Peyer's patch (tissue), 4 donors: ENCODE measurements around the gene CD300LG. TPM values are rescaled to one million over a fixed set of nuclear protein-coding genes. Genes with fewer than 3 reads are reported as not detected.
A peak's percentile ranks its signal among the peaks of the same experiment; 100 is the strongest.
"Not testable (repeated sequence)": the region's sequence is repeated elsewhere in the genome, so short reads cannot be mapped to it uniquely, and the experiment has no call there.

Source experiments
- DNase-seq, 3 donors: peaks; one replicate each; pipeline ENCODE4 v3.0.0-alpha.2; 2017 to 2019
- H3K27ac ChIP-seq, 4 donors: fragments of 200-600 bp; sonication (generic); one replicate each; pipeline ENCODE4 v1.5.1; 2016 to 2019
- H3K27me3 ChIP-seq, 2 donors: fragments of 200-600 bp; sonication (generic); one replicate each; pipeline ENCODE4 v1.5.1; 2019
- H3K36me3 ChIP-seq, 3 donors: fragments of 200-600 bp; sonication (generic); one replicate each; pipeline ENCODE4 v1.5.1; 2016 to 2019
- H3K4me1 ChIP-seq, 4 donors: fragments of 200-600 bp; sonication (generic); one replicate each; pipeline ENCODE4 v1.5.1; 2016 to 2019
- H3K4me3 ChIP-seq, 4 donors: fragments of 200-600 bp; sonication (generic); 1 replicate in 3 of 4; 2 replicates in 1 of 4; pipeline ENCODE4 v1.5.1; 2016 to 2019; ENCODE audit warnings: mild to moderate bottlenecking in 1 of 4
- H3K9me3 ChIP-seq, 4 donors: fragments of 200-600 bp; sonication (generic); one replicate each; pipeline ENCODE4 v1.5.1; 2016 to 2019; ENCODE audit warnings: mild to moderate bottlenecking in 1 of 4
- POLR2A ChIP-seq, 2 donors: fragments of 450-650 bp; IDR thresholded peaks; one replicate each; pipeline ENCODE4 v1.5.1; 2017; ENCODE audit warnings: antibody characterized with exemption in 2 of 2, mild to moderate bottlenecking in 2 of 2, moderate library complexity in 2 of 2
- total RNA-seq, 4 donors: library from RNA; depleted of rRNA; stranded (reverse); fragments of >200 nt; gene quantifications; one replicate each; pipeline ENCODE4 v1.1.0, GENCODE V29; 2016
- TF ChIP-seq, protein P1 (sequence below), 6 experiments: fragments of 450-650 bp in 4 of 6; fragments of 200-600 bp in 2 of 6; sonication (generic) in 1 of 6; IDR thresholded peaks; one replicate each; pipeline ENCODE4 v1.5.1; 2017 to 2019; ENCODE audit warnings: antibody characterized with exemption in 6 of 6, mild to moderate bottlenecking in 3 of 6, moderate library complexity in 1 of 6

CD300LG gene
- total RNA-seq, 4 donors from 2014 or later, result 0.54 TPM; not detected in 3

DNA sequence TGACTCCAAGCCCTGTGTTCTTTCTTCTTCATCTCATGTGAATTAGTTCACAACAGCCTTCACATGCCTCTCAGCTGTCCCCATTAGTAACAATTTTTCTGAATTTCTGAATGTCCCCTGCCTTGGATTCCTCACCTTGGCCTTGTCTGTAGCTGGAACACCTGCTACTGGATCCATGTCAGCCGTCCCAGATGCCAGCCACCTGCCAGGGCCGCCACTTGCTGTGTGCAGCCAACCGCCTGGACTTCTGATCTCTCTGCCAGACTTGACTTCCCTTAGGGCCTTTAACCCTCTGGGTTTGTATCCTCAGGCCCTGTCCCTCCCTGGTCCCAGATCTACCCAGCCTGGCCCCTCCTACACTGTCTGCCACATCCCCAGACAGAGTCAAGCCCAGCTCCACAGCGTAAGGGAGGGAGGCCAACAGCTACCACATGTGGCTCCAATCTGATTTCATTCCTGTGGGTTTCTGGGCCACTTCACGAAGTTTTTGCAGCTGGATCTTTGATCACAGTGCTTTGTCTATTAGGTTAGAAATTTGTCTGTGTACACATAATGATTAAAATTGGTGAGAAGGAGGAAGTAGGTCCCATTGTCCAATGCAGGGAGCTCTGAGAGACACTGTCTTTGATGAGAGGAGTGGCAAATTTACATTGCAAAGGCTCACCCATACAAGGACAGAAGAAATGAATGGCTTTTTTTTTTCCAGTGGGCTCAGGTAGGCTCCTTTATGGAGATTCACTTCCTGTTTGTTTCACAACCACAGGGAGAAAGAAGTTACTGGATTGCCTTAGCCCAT lies 45.1 kb downstream of the CD300LG start:
- no peak overlapping the region for H3K4me3 ChIP-seq
- H3K4me1 ChIP-seq, result no peaks in the 10 kb centered on the region
- no peaks in the 10 kb centered on the region for H3K27me3 ChIP-seq
- no peaks in the 10 kb centered on the region for H3K36me3 ChIP-seq
- DNase-seq, result no peak
- no peak overlapping the region for H3K27ac ChIP-seq
- TF ChIP-seq, protein P1, sequence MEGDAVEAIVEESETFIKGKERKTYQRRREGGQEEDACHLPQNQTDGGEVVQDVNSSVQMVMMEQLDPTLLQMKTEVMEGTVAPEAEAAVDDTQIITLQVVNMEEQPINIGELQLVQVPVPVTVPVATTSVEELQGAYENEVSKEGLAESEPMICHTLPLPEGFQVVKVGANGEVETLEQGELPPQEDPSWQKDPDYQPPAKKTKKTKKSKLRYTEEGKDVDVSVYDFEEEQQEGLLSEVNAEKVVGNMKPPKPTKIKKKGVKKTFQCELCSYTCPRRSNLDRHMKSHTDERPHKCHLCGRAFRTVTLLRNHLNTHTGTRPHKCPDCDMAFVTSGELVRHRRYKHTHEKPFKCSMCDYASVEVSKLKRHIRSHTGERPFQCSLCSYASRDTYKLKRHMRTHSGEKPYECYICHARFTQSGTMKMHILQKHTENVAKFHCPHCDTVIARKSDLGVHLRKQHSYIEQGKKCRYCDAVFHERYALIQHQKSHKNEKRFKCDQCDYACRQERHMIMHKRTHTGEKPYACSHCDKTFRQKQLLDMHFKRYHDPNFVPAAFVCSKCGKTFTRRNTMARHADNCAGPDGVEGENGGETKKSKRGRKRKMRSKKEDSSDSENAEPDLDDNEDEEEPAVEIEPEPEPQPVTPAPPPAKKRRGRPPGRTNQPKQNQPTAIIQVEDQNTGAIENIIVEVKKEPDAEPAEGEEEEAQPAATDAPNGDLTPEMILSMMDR (IDR thresholded peaks at IDR 0.05), result no peak
- no peak for TF ChIP-seq POLR2A (IDR thresholded peaks at IDR 0.05)
- no peaks in the 10 kb centered on the region for H3K9me3 ChIP-seq

DNA sequence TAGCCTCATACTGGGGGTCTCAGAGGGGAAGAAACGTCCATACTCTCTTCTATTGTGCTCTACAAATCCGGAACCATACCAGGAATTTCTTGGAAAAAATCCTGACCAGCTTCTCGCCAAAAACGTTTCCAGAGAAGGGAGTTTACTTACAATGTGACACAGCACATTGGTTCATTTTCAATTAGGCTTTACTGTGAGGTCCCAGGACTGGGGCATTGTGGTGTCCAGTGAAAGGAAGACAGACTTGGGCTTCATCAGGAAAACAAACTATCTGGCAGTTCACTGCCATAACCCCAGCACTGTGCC lies 45.6 kb downstream of the CD300LG start:
- Histone ChIP-seq H3K36me3 (no peaks in the 10 kb centered on the region), H3K27me3 (no peaks in the 10 kb centered on the region), H3K9me3 (no peaks in the 10 kb centered on the region), H3K27ac (no peak overlapping the region), H3K4me1 (no peaks in the 10 kb centered on the region), H3K4me3 (no peak overlapping the region)
- DNase-seq, result no peak
- no peak for TF ChIP-seq POLR2A (IDR thresholded peaks at IDR 0.05)
- TF ChIP-seq, protein P1 (IDR thresholded peaks at IDR 0.05), result no peak

DNA sequence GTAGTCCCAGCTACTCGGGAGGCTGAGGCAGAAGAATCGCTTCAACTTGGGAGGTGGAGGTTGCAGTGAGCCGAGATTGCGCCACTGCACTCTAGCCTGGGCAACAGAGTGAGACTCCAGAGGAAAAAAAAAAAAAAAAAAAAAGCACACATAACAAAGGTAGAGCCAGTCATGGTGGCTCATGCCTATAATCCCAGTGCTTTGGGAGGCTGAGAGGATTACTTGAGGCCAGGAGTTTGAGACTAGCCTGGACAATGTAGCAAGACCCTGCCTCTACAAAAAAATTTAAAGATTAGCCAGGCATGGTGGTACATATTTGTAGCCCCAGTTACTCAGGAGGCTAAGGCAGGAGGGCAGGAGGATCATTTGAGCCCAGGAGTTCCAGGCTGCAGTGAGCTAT lies 47.5 kb downstream of the CD300LG start:
- not testable (repeated sequence) for DNase-seq, H3K4me3 ChIP-seq, H3K27me3 ChIP-seq, H3K27ac ChIP-seq, H3K36me3 ChIP-seq, H3K9me3 ChIP-seq, H3K4me1 ChIP-seq

DNA sequence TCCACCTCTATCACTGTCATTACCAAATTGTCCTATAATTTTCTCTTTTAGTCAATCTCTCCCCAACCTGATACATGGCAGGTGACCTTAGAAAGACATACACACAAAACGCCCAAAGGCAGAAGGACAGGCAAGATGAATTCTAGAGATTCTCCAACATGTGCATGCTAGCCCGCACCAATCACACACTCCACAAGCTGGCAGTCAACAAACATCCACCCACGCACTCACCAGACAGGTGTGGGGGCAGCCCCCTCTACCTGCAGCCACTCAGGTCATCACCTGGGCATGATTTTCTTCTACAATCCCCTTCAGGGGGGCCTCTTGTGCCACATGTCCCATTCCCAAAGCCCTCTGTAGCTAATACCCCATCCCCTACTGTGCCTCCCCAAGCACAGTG lies 50.9 kb downstream of the CD300LG start:
- Histone ChIP-seq H3K9me3 (no peaks in the 10 kb centered on the region), H3K4me1 (peaks cover 0 to 14% (median 7%) of the 10 kb centered on the region in 4 donors), H3K4me3 (no peak overlapping the region), H3K36me3 (no peaks in the 10 kb centered on the region), H3K27me3 (no peaks in the 10 kb centered on the region), H3K27ac (no peak overlapping the region)
- no peak for DNase-seq
- TF ChIP-seq, protein P1 (IDR thresholded peaks at IDR 0.05), result no peak
- no peak for TF ChIP-seq POLR2A (IDR thresholded peaks at IDR 0.05)

DNA sequence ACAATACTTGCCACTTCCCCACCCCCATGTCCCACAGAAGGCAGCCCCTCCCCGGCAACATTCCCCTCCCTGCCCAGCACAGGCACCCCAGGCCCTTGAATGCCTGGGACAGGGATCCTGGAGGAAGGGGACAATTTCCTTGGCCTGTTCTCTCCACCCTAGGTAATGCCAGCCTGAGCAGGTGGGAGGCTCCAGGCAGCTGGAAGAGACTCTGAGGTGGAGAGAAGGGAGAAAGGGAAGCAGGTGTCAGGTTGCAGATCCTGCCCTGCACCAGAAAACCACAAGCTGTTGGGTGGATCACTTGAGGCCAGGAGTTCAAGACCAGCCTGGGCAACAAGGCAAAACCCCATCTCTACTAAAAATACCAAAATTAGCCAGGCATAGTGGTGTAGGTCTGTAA lies 51.5 kb downstream of the CD300LG start:
- Histone ChIP-seq H3K4me1 (peaks cover 0 to 14% (median 7%) of the 10 kb centered on the region in 4 donors), H3K27ac (no peak overlapping the region), H3K9me3 (no peaks in the 10 kb centered on the region), H3K36me3 (no peaks in the 10 kb centered on the region), H3K4me3 (no peak overlapping the region), H3K27me3 (no peaks in the 10 kb centered on the region)
- TF ChIP-seq, protein P1 (IDR thresholded peaks at IDR 0.05), result no peak
- TF ChIP-seq POLR2A (IDR thresholded peaks at IDR 0.05), result no peak
- DNase-seq, result no peak

DNA sequence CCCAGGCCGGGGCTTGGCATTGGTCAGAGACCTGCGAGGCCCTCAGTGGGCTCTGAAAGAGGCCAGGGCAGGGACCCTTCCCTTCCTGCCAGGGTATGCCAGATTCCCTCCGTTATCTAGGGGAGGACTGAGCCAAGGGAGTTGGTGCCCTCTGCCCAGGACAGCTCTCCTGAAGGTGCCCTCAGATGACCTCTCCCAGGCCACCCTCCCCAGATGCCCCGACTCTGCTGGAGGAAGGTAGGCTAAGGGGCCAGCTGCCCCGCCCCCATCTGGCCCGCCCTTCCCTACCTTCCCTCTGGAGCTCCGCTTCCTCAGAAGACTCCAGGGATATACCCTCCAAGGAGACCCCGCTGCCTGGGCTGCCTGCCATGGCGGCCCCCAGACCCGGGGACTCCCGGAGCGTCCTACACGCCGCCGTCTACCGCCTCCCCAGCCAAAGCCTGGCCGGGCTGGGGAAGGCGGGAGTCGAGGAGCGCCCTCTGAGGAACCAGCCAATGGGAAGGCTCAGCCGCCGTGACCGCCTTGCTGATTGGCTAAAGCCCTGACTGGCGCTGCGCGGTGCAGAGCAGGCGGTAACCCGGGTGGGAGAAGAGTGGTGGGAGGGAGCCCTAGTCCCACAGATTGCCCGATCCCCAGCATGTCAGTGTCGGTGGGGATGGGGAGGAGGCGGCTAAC lies 53.3 kb downstream of the CD300LG start:
- no peaks in the 10 kb centered on the region for H3K36me3 ChIP-seq
- no peaks in the 10 kb centered on the region for H3K9me3 ChIP-seq
- no peak overlapping the region for H3K27ac ChIP-seq
- H3K4me3 ChIP-seq, result peak overlapping the region; percentile 15 to 54 (median 47)
- H3K27me3 ChIP-seq, result no peaks in the 10 kb centered on the region
- TF ChIP-seq, protein P1 (IDR thresholded peaks at IDR 0.05), result no peak
- TF ChIP-seq POLR2A (IDR thresholded peaks at IDR 0.05), result no peak
- H3K4me1 ChIP-seq, result peaks cover 0 to 14% (median 7%) of the 10 kb centered on the region in 4 donors
- DNase-seq, result peak; percentile 68 to 89 (median 86)
